Ovary (tissue), 3 donors: ENCODE results near the gene PGRMC1.

ENCODE experiments used
- EP300 ChIP-seq: sonication (generic); formaldehyde crosslinking; IDR thresholded peaks from one replicate; pipeline ENCODE4 v1.6.1; 2017; ENCODE audit warnings: antibody characterized with exemption
- POLR2A ChIP-seq: fragments of 450-650 bp; IDR thresholded peaks from one replicate; pipeline ENCODE4 v1.6.1; 2017; ENCODE audit warnings: antibody characterized with exemption, mild to moderate bottlenecking, moderate library complexity
- TF ChIP-seq, protein P1 (sequence below), 3 donors: fragments of 450-650 bp in 2 of 3; fragments of 200-600 bp in 1 of 3; IDR thresholded peaks; one replicate each; pipeline versions ENCODE4 v1.5.1 to v1.8.0; 2016 to 2022; ENCODE audit warnings: antibody characterized with exemption in 3 of 3, mild to moderate bottlenecking in 1 of 3
- donor health status: DM: no; HTN: no; CAD: no.

DNA sequence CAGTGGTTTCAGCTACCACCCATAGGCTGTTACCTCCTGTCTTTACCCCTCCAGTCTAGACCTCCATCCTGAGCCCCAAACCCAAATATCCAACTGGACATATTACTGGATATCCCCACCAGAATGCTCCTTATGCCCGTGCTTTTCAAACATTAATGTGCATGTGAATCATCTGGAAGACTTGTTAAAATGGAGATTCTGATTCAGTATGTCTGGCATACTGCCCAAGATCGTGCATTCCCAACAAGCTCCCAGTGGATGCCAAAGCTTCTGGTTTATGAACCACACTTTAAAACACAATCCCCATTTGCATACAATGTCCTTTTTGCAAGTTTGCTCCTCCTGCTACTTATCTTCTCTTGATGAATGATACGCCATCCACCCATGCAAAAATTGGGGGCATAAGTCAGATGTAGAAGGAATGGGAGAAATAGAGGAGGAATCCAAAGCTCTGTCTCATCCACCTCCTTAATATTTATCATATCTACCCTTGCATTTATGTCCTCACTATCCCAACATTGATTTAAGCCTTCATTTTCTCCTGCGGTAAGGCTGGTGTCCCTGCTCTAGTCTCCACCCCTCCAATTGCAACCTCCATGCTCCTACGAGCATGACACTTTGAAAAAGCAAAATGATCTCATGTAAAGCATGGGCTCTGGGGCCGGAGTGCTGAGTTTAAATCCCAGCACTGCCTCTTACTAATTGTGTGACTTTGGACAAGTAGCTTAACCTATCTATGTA lies 7.4 kb upstream of the PGRMC1 start:
- TF ChIP-seq, protein P1, sequence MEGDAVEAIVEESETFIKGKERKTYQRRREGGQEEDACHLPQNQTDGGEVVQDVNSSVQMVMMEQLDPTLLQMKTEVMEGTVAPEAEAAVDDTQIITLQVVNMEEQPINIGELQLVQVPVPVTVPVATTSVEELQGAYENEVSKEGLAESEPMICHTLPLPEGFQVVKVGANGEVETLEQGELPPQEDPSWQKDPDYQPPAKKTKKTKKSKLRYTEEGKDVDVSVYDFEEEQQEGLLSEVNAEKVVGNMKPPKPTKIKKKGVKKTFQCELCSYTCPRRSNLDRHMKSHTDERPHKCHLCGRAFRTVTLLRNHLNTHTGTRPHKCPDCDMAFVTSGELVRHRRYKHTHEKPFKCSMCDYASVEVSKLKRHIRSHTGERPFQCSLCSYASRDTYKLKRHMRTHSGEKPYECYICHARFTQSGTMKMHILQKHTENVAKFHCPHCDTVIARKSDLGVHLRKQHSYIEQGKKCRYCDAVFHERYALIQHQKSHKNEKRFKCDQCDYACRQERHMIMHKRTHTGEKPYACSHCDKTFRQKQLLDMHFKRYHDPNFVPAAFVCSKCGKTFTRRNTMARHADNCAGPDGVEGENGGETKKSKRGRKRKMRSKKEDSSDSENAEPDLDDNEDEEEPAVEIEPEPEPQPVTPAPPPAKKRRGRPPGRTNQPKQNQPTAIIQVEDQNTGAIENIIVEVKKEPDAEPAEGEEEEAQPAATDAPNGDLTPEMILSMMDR (IDR thresholded peaks at IDR 0.05): no peak
- TF ChIP-seq POLR2A (no peak), EP300 (no peak)
